ENCODE results near the gene SLC7A6.

Gene SLC7A6

GRCh38 chr16:68264128-68265077 lies at the start of gene SLC7A6:
TSS of gene SLC7A6 (plus strand) at chr16:68264526. CDS start at chr16:68274727, 10,201 bp downstream.
- DNase-seq (ENCODE audit: low read depth, low spot score): no peak
- peak within 1 kb of the TSS; percentile 95 for H3K27ac ChIP-seq

- DNase-seq (ENCODE audit: low read depth, low spot score): no peak
- H3K27ac ChIP-seq: no peak overlapping the region
These were observed 49.6 kb upstream of the SLC7A6 start for GRCh38 chr16:68214726-68215125.

- no peak overlapping the region for H3K27ac ChIP-seq
- DNase-seq (ENCODE audit: low read depth, low spot score): no peak
These were observed 49.0 kb upstream of the SLC7A6 start for GRCh38 chr16:68215302-68215701.

- DNase-seq (ENCODE audit: low read depth, low spot score): no peak
- no peak overlapping the region for H3K27ac ChIP-seq
These were observed 48.1 kb upstream of the SLC7A6 start for GRCh38 chr16:68216240-68216639.

GRCh38 chr16:68217506-68217905 lies 46.8 kb upstream of the SLC7A6 start:
- H3K27ac ChIP-seq: no peak overlapping the region
- DNase-seq (ENCODE audit: low read depth, low spot score): no peak

GRCh38 chr16:68219725-68220351 lies 44.5 kb upstream of the SLC7A6 start:
- no peak overlapping the region for H3K27ac ChIP-seq
- DNase-seq (ENCODE audit: low read depth, low spot score): no peak

GRCh38 chr16:68223072-68223471 lies 41.3 kb upstream of the SLC7A6 start:
- no peak for DNase-seq (ENCODE audit: low read depth, low spot score)
- H3K27ac ChIP-seq: no peak overlapping the region

- H3K27ac ChIP-seq: no peak overlapping the region
- DNase-seq (ENCODE audit: low read depth, low spot score): no peak
These were observed 38.2 kb upstream of the SLC7A6 start for GRCh38 chr16:68226116-68226515.

GRCh38 chr16:68227183-68227793 lies 37.0 kb upstream of the SLC7A6 start:
- no peak overlapping the region for H3K27ac ChIP-seq
- DNase-seq (ENCODE audit: low read depth, low spot score): no peak

- no peak for DNase-seq (ENCODE audit: low read depth, low spot score)
- no peak overlapping the region for H3K27ac ChIP-seq
These were observed 36.3 kb upstream of the SLC7A6 start for GRCh38 chr16:68227850-68228553.

GRCh38 chr16:68228652-68229051 lies 35.7 kb upstream of the SLC7A6 start:
- DNase-seq (ENCODE audit: low read depth, low spot score): no peak
- no peak overlapping the region for H3K27ac ChIP-seq

- no peak for DNase-seq (ENCODE audit: low read depth, low spot score)
These were observed 34.7 kb upstream of the SLC7A6 start for GRCh38 chr16:68229431-68230175.

GRCh38 chr16:68230176-68230571 lies 34.2 kb upstream of the SLC7A6 start:
- DNase-seq (ENCODE audit: low read depth, low spot score): no peak
- no peak overlapping the region for H3K27ac ChIP-seq

More at GRCh38 chr16:68229431-68230175, 34.7 kb upstream of the SLC7A6 start:
- no peak overlapping the region for H3K27ac ChIP-seq

- DNase-seq (ENCODE audit: low read depth, low spot score): no peak
- no peak overlapping the region for H3K27ac ChIP-seq
These were observed 33.4 kb upstream of the SLC7A6 start for GRCh38 chr16:68230956-68231355.

GRCh38 chr16:68231384-68232136 lies 32.8 kb upstream of the SLC7A6 start:
- no peak overlapping the region for H3K27ac ChIP-seq
- no peak for DNase-seq (ENCODE audit: low read depth, low spot score)

GRCh38 chr16:68232335-68232734 lies 32.0 kb upstream of the SLC7A6 start:
- H3K27ac ChIP-seq: no peak overlapping the region
- DNase-seq (ENCODE audit: low read depth, low spot score): no peak

- DNase-seq (ENCODE audit: low read depth, low spot score): no peak
These were observed 31.1 kb upstream of the SLC7A6 start for GRCh38 chr16:68233085-68233834.

GRCh38 chr16:68233835-68234187 lies 30.5 kb upstream of the SLC7A6 start:
- DNase-seq (ENCODE audit: low read depth, low spot score): no peak
- H3K27ac ChIP-seq: peak overlapping the region; percentile 98

More at GRCh38 chr16:68233085-68233834, 31.1 kb upstream of the SLC7A6 start:
- peak overlapping the region; percentile 98 for H3K27ac ChIP-seq

All from epithelial cell of prostate (primary cell).